OCI-LY7 (cell line): Measurements from ENCODE around the gene DGKB. TPM values are rescaled to one million over a fixed set of nuclear protein-coding genes. Genes with fewer than 3 reads are reported as not detected.

ENCODE experiments used
- BruUV-seq: library from RNA; stranded (reverse); fragments of 400-500 nt; replicated peaks from 2 replicates; lab custom pipeline; 2021; lab: Mats Ljungman, UMichigan
- CTCF ChIA-PET: fragments of 300-600 bp; sonication (Branson Sonifier 250); formaldehyde crosslinking; loops from one replicate; lab custom pipeline; 2022; ENCODE audit warnings: antibody characterized with exemption; ENCODE audit not compliant: unreplicated experiment; lab: Charles Lee
- POLR2A ChIA-PET: fragments of 300-600 bp; sonication (Branson Sonifier 250); formaldehyde crosslinking; loops from one replicate; lab custom pipeline; 2022; ENCODE audit warnings: antibody characterized with exemption; lab: Charles Lee
- DNase-seq: peaks from one replicate; pipeline ENCODE4 v3.0.0-alpha.2; 2015; ENCODE audit warnings: low spot score
- H2AFZ ChIP-seq: fragments of 200-600 bp; sonication (generic), shearing (Covaris generic); 2 replicates; pipeline ENCODE4 v1.6.1; 2014; ENCODE audit warnings: mild to moderate bottlenecking, antibody characterized with exemption, low read length, moderate library complexity
- H3K27ac ChIP-seq: fragments of 200-600 bp; sonication (generic); 2 replicates; pipeline ENCODE4 v1.5.1; 2014; ENCODE audit warnings: mixed run types, low read depth, mild to moderate bottlenecking, moderate library complexity, low read length, inconsistent platforms; ENCODE audit not compliant: poor library complexity, severe bottlenecking
- H3K36me3 ChIP-seq: fragments of 200-600 bp; sonication (generic); 2 replicates; pipeline ENCODE4 v1.6.1; 2014; ENCODE audit warnings: mild to moderate bottlenecking, antibody characterized with exemption, low read length, moderate library complexity, mixed read lengths; ENCODE audit not compliant: insufficient read depth
- H3K4me1 ChIP-seq: fragments of 200-600 bp; sonication (generic); 2 replicates; pipeline ENCODE4 v1.5.1; 2014; ENCODE audit warnings: mild to moderate bottlenecking, low read length; ENCODE audit not compliant: insufficient read depth, poor library complexity, severe bottlenecking
- H3K4me2 ChIP-seq: fragments of 200-600 bp; sonication (generic); 2 replicates; pipeline ENCODE4 v1.6.1; 2014; ENCODE audit warnings: mild to moderate bottlenecking, low read length
- H3K4me3 ChIP-seq: fragments of 200-600 bp; sonication (generic); 2 replicates; pipeline ENCODE4 v1.5.1; 2014; ENCODE audit warnings: mild to moderate bottlenecking, low read depth, low read length; ENCODE audit not compliant: poor library complexity, severe bottlenecking
- H3K79me2 ChIP-seq: fragments of 200-600 bp; sonication (generic); 2 replicates; pipeline ENCODE4 v1.6.1; 2016; ENCODE audit warnings: low read depth, mild to moderate bottlenecking, low read length, moderate library complexity, mixed read lengths; ENCODE audit not compliant: insufficient read depth
- H3K9me2 ChIP-seq: fragments of 200-600 bp; sonication (generic); 2 replicates; pipeline ENCODE4 v1.6.1; 2016; ENCODE audit warnings: mild to moderate bottlenecking, low read length, mixed read lengths; ENCODE audit not compliant: insufficient read depth
- H3K9me3 ChIP-seq: fragments of 200-600 bp; sonication (generic); 2 replicates; pipeline ENCODE4 v1.6.1; 2014; ENCODE audit warnings: mild to moderate bottlenecking, mixed run types, low read length, mixed read lengths
- H4K20me1 ChIP-seq: fragments of 200-600 bp; sonication (generic); 2 replicates; pipeline ENCODE4 v1.6.1; 2014; ENCODE audit warnings: mild to moderate bottlenecking, antibody characterized with exemption, low read length, moderate library complexity, mixed read lengths; ENCODE audit not compliant: insufficient read depth
- CTCF ChIP-seq: fragments of 200-600 bp; sonication (generic); conservative IDR thresholded peaks from 2 replicates; pipeline ENCODE4 v1.5.1; 2014; ENCODE audit warnings: mild to moderate bottlenecking, antibody characterized with exemption, low read length, moderate library complexity, mixed read lengths
- EZH2phosphoT487 ChIP-seq: fragments of 200-600 bp; sonication (generic); IDR thresholded peaks from 2 replicates; pipeline ENCODE4 v1.6.1; 2018; ENCODE audit warnings: low read depth, borderline replicate concordance, mild to moderate bottlenecking, mixed run types, antibody characterized with exemption, low read length, moderate library complexity, mixed read lengths
- intact Hi-C: fragments of 100-400 bp; cut with micrococcal nuclease; formaldehyde crosslinking; loops from one replicate; pipeline ENCODE4 v1.10.0; 2022; ENCODE audit not compliant: unreplicated experiment
- total RNA-seq, 2 experiments: library from RNA; depleted of rRNA in 1 of 2; stranded (reverse); fragments of >200 nt in 1 of 2; shearing (Covaris generic) in 1 of 2; gene quantifications; 2 replicates each; pipeline ENCODE4 v1.2.3, GENCODE V29; 2014 to 2022

The DGKB gene
- total RNA-seq, 2 experiments from 2014 or later = not detected

- CTCF ChIA-PET = no interaction called here
- POLR2A ChIA-PET = interaction anchor here (0.6 kb wide), 1 partner anchor 1272 kb away, joined by 3 read pairs; no protein-coding TSS in a partner anchor
Measured at GRCh38 chr7:14389595-14389994, 513.0 kb downstream of the DGKB start.

DNA sequence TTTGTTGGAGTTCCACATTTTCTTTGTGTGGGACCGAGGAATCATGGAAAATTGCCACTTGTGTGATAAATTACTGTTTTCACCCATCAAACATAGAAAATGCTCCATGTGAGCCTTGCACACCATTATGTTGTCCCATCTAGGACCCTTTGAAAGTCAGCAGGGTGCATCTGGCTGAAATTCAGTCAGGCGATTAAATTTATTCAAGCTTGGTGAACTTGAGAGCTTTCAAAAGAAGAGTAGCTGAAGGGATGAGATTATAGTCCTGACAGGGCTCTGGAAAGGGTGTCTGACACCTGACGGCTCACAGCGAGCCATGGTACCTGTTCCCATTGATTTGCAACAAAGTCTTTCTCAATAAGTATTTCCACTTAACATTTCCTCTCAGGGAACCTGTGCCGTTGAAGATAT lies 513.4 kb downstream of the DGKB start:
- BruUV-seq = no TSS peak
- H3K9me3 ChIP-seq = no peaks in the 10 kb centered on the region
- H3K9me2 ChIP-seq = no peaks in the 10 kb centered on the region
- H2AFZ ChIP-seq = no peak overlapping the region
- no peak overlapping the region for H3K4me3 ChIP-seq
- POLR2A ChIA-PET = no interaction called here
- no peaks in the 10 kb centered on the region for H3K36me3 ChIP-seq
- CTCF ChIA-PET = no interaction called here
- no peaks in the 10 kb centered on the region for H3K4me1 ChIP-seq
- no peak overlapping the region for H3K27ac ChIP-seq
- TF ChIP-seq CTCF = no peak
- no peaks in the 10 kb centered on the region for H3K79me2 ChIP-seq
- intact Hi-C loops = no loop called here
- H4K20me1 ChIP-seq = no peaks in the 10 kb centered on the region
- no peak overlapping the region for H3K4me2 ChIP-seq
- DNase-seq = no peak

More at GRCh38 chr7:14389595-14389994, 513.0 kb downstream of the DGKB start:
- no TSS peak for BruUV-seq
- Histone ChIP-seq H3K4me2 (no peak overlapping the region), H3K9me2 (no peaks in the 10 kb centered on the region), H3K9me3 (no peaks in the 10 kb centered on the region), H3K4me1 (no peaks in the 10 kb centered on the region), H3K79me2 (no peaks in the 10 kb centered on the region), H3K27ac (no peak overlapping the region), H2AFZ (no peak overlapping the region), H3K36me3 (no peaks in the 10 kb centered on the region), H4K20me1 (no peaks in the 10 kb centered on the region), H3K4me3 (no peak overlapping the region)
- no peak for TF ChIP-seq CTCF
- TF ChIP-seq EZH2phosphoT487 = no peak
- intact Hi-C loops = no loop called here
- DNase-seq = no peak

DNA sequence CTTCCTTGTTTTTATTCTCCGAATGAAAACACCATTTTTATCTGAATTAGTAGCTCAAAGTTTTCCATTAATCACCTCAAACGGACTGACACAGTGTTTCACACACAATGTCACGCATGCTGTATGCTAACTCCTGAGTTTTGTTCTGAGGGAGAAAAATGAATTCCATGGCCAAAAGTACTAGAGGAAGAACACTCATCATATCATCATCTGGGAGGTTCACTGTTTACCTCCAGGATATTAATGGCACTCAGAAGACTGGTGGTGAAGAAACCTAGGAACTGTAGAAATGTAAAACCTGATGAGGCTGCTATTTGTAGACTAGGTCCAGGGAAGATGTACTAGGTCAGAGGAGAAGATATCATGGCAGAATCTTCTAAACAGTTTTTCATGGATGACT lies 517.5 kb downstream of the DGKB start:
- Histone ChIP-seq H3K4me1 (no peaks in the 10 kb centered on the region), H3K4me2 (no peak overlapping the region), H3K9me2 (no peaks in the 10 kb centered on the region), H3K4me3 (no peak overlapping the region), H3K9me3 (no peaks in the 10 kb centered on the region), H2AFZ (no peak overlapping the region), H3K79me2 (no peaks in the 10 kb centered on the region), H3K36me3 (no peaks in the 10 kb centered on the region), H4K20me1 (no peaks in the 10 kb centered on the region), H3K27ac (no peak overlapping the region)
- CTCF ChIA-PET = no interaction called here
- POLR2A ChIA-PET = no interaction called here
- TF ChIP-seq CTCF (no peak), EZH2phosphoT487 (no peak)
- no TSS peak for BruUV-seq
- intact Hi-C loops = no loop called here
- no peak for DNase-seq
